Central memory CD4-positive, alpha-beta T cell (primary cell): ENCODE results near the gene LYL1.

ENCODE experiments used
- DNase-seq: peaks from one replicate; pipeline ENCODE4 v3.0.0; 2022

The LYL1 gene

GRCh38 chr19:13128583-13128982 lies 25.9 kb upstream of the LYL1 start:
- DNase-seq: no peak

DNA sequence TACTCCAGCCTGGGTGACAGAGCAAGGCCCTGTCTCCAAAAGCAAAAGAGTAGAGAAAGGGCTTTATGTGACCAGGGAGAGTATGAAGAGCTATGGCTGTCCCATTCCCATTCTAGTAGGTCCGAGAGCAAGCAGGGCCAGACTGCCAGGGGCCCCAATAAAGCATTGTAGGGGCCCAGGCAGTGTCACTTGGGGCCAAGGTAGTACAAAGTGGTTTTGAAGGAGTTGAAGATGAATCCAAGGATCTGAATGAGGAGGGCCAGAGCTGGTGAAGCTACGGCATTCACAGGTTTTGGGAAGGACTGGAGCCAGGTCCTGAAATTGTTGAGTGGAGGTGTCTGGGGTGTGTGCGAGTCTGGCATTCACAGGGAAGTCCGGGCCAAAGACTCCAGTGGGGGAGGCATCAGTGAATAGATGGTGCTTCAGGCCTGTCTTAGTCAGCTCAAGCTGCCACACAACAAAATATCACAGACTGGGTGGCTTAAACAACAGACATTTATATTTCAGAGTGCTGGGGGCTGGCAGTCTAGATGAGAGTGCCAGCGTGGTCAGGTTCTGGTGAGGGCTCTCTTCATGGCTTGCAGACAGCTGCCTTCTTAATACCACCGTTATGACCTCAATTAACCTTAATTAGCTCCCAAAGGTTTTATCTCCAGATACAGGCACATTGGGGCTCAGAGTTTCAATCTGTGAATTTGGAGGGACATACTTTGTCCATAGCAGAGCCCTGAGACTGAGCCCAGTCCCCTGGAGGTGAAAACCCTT lies 25.3 kb upstream of the LYL1 start:
- no peak for DNase-seq

DNA sequence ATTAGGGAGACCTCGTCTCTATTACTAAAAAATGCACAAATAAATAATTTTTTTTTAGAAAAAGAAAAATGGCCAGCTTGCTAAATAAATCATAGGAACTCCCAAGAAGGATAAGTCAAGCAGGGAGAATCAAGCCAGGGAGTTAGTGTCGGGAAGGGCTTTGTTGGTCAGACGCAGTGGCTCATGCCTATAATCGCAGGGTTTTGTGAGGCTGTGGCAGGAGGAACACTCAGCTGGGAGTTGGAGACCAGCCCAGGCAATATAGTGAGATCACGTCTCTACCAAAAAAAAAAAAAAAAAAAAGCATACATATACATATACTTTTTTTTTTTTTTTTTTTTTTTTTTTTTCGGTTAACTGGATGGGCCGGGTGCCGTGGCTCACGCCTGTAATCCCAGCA lies 24.4 kb upstream of the LYL1 start:
- no peak for DNase-seq

DNA sequence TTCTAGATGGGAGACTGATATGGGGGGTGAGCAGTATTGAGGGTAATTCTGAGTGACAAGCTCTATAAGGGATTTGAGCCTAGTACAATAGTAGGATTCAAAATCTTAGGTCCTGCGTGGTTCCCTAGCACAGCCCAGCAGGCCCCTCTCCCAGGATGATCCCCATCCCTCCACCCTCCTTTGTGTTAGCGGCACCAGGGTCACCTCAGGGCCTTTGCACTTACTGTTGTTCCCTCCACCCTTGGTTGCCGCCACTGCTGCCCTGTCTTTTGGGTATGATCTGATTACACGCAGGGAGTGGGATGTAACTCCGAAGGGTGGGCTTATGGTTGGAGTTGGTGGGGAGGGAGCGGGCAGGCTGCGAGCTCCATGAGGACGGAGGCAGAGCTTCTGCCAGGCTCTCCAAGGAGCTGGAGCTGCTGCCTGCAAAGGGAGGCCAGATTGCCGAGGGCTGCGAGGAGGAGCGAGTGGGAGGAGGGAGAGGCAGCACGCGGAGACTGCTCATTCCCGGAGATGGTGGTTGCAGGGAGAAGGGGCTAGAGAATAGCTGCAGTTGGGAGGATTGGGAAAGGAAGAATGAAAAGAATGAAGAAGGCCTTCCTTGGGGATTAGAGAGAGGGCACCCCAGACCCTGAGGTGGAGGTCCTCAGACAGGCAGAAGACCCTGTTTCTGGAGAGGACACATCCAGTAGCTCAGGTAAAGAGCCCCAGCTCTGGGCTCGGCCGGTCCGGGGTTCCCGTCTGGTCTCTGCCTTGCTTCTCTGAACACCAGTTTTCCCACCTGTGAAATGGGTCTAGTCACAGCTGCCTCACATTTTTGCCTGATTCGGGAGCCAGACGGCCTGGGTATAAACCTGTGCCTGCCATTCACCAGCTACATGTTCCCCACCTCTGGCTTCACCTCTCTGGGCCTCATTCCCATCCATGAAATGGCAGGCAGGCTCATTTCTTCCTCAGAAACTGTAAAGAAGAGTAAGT lies 20.6 kb upstream of the LYL1 start:
- no peak for DNase-seq

DNA sequence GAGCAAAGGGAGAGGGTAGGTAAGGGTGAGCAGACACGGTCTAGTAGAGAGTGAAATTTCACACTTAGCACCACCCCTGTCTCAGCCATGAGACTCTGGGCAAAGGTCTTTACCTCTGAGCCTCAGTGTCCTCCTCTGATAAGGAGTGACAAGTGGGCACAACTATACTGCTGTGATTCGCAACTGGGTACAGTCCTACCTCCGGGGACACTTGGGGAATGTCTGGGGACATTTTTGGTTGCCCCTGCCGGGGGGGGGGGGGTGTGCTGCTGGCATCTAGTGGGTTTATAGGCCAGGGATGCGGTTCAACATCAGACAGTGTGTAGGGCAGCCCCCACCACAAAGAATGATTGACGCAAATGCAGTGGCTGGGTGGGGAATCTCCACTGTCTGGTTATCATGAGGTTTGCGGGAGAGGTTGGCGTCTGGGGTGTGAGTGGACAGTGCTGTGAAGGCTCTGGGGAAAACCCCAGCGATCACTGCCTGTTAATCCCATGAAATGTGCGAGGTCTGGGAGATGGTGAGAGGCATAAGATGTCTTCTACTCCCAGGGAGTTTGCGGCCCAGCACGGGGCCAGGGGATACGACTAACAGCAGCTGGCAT lies 19.7 kb upstream of the LYL1 start:
- DNase-seq: no peak

DNA sequence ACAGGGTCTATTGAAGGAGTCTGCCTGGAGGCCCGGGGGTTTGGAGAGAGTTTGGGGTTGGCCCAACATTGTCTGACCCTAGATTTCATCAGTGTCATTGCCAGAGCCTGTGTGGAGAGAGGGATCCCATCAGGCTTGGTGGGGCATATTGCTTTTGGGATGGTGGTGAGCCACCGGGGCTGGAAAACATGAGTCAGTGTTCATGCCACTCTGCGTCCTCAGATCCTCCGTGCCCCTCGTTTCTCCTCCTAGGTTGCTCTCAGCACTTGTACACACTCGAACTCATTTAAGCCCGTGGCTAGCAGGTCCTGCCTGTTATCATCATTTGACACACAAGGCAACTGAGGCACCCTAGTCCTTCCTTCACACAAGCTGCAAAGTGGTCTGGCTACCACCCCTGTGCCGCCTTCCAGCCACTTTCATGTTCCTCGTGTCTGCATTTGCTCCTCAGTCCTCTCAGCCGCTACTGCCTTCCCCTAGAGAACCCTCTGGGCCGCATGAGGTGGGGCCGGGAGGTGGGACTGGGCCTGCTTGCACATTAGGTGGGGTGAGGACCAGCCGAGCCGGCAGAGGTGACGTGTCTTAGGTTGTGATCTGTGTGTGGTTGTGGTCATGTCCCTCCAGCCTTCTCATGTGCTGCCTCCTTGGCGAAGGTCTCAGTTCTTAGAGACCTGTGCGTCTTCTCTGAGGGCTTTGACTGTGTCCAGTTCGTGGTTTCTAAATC lies 19.1 kb upstream of the LYL1 start:
- no peak for DNase-seq

GRCh38 chr19:13120817-13121216 lies 18.2 kb upstream of the LYL1 start:
- no peak for DNase-seq

DNA sequence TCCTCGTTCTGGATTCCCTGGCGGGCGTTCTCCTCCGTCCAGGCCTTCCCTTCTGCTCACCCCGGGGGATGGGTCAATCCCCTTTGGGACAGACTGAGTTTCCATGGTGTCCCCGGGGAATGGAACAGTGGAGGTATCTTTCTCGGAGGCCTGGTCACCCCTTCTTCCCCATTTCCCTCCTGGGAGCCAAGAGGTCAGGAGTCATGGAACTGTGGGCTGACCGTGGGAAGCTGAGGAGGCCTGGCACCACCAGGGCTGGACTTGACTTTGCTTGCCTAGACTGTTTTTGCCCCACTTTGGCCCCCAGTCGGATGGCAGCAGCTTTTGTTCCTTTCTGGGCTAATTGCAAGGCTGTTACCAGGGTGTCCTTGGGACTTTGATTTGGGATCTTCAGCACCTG lies 17.4 kb upstream of the LYL1 start:
- no peak for DNase-seq

DNA sequence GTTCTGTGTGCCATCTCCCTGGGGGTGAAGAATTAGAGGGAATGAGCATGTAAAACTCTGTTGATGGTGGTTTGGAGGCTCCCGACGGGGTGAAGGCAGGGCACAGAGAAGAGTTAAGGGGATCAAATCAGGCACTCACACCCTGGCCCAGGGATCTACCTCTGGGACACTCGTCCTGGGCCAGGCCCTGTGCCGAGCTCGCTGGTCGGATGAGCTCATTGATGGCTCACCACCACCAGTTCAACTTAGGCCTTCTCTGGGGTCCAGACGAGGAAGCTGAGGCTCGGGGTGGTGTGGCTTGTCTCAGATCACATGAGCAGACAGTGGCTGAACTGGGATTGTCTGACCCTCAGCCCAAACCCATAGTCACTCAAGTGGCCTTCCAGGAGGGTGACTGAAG lies 17.0 kb upstream of the LYL1 start:
- DNase-seq: no peak

GRCh38 chr19:13118424-13119193 lies 16.0 kb upstream of the LYL1 start:
- DNase-seq: no peak

GRCh38 chr19:13117772-13118423 lies 15.2 kb upstream of the LYL1 start, which contains the start of gene NACC1:
TSS of gene NACC1 (plus strand) at chr19:13118264. CDS start at chr19:13135208, 16,944 bp downstream.
- DNase-seq: peak; percentile 86

GRCh38 chr19:13117176-13117771 lies 14.6 kb upstream of the LYL1 start:
- DNase-seq: no peak

DNA sequence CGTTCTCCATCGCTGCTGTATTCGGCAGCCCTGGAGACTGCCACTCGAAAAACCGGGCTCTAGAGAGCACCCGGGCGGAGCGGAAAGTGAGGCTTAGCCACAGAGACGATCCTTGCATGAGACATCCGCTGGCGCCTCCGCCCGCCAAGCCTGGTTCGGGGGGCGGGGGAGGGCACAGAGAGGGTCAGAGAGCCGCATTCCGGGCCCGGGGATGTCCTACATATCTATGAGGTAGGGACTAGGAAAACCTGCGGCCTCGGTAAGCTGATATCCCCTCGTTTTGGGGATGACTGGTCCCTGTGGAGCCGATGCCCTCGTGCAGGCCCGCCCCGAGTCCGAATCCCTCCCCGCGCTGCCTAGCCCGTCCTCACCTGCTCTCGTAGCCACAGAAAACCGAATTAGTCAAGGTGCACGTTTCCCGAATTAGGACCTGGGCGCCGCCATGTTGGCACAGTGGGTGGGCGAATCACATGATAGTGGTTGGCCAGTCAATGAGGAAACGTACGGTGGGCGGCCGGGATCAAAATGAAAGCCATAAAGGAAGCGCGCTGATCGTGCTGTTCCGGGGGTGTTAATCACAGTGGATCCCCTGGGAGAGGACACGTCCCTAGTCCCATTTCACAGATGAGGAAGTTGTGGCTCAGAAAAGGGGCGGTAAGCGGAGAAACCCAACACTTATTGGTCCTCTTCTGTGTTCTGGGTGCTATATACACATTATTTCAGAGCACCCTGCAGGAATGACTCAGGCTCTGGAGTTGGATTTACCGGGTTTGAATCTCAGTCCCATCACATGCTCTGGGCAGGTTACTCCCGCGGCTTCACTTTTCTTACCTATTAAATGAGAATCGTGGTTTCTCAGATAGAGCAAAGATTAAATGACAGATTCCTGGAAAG lies 13.9 kb upstream of the LYL1 start, which contains the start of gene TRMT1:
Gene TRMT1, minus strand, starts transcription at position 459 of the 894 bp plus-strand sequence. Its CDS starts 341 bp downstream, at position 118.
- DNase-seq: peak; percentile 87

DNA sequence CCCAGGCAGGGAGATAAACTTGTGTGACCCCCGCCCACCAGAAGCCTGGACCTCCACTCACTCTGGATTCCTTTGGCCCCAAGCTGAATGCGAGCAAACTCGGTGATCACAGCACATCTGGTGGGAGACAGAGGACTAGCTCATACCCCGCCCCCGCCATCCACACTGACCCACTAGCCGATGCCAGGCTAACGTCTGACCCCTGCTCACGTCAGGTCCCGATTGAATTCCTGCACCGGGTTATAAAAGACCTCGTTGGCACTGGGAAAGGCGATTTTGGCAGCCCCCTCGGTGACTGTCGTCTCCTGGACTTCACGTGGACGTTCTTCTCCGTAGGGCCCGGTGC lies 13.3 kb upstream of the LYL1 start:
- no peak for DNase-seq

- DNase-seq: no peak
Measured at GRCh38 chr19:13112555-13112954, 9.9 kb upstream of the LYL1 start.

GRCh38 chr19:13110099-13110610 lies 7.5 kb upstream of the LYL1 start:
- DNase-seq: no peak

DNA sequence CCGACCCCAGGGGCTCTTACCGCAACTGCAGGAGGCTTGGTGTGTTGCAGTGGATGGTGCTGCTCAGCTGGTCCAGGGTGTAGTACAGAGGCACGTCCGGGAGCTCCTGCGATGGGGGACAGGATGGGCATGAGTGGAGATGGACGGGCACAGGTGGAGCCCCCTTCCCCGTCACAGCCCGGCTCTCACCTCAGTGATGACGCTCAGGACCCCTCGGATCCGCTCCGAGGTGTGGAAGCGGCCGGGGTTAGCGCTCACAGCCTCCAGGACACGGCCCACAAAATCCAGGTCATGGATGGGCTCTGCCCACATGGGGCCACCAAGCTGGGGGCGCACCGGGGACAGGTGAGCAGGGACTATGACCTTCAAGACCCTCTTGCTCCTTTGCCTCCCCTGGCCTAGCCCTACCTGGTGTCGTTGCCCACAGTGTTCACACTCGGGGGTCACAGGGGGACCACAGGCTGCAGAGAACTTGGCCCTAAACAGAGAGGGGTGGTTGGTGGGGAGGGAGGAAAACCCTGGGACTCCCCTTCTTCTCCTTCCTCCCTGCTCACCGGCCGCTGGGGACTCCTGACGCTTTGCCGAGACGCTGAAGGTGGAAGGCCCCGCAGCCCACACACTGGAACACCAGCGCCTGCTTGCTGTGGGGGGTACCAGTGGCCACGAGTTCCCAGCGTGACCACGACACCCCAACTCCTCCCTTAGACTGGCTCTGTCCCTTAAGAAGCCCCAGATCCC lies 6.9 kb upstream of the LYL1 start:
- no peak for DNase-seq

- peak; percentile 24 for DNase-seq
Measured at GRCh38 chr19:13104848-13105711, 2.4 kb upstream of the LYL1 start.
